Measurements from ENCODE around the gene SLC7A6. TPM values are rescaled to one million over a fixed set of nuclear protein-coding genes. Genes with fewer than 3 reads are reported as not detected.
A peak's percentile ranks its signal among the peaks of the same experiment; 100 is the strongest.

The SLC7A6 gene
- total and polyA plus RNA-seq, 2 of the 13 experiments (the other 11 are each of a cell fraction or from before 2014, with no cell fraction given) = 35.8 to 70.8 TPM

GRCh38 chr16:68244903-68245853 is 19.1 kb upstream of the SLC7A6 start, which contains the start of gene PLA2G15 (continued):
- TF ChIP-seq PCBP2 (optimal IDR thresholded peaks at IDR 0.05; ENCODE audit: low read depth, low read length, poor library complexity, severe bottlenecking) = no peak
- peak; percentile 75 for TF ChIP-seq ETV5 (CRISPR knock-in tag; IDR thresholded peaks at IDR 0.05; ENCODE audit: borderline replicate concordance)
- peak; percentile 64 for TF ChIP-seq MAX (IDR thresholded peaks at IDR 0.05)
- 0 out of 2 replicates have a peak, but pooled peaks have one; percentile 28 for TF ChIP-seq ETS1 (CRISPR knock-in tag; IDR thresholded peaks at IDR 0.05)
- peak; percentile 41; the same call in 1 of the 2 replicates for TF ChIP-seq NR3C1 (CRISPR knock-in tag; IDR thresholded peaks at IDR 0.05)
- peak; percentile 68 for TF ChIP-seq KDM5A (IDR thresholded peaks at IDR 0.05; ENCODE audit: borderline replicate concordance, low read length)
- TF ChIP-seq ZSCAN22 (CRISPR knock-in tag; IDR thresholded peaks at IDR 0.05) = no peak
- no peak for TF ChIP-seq ZFP62 (CRISPR knock-in tag; IDR thresholded peaks at IDR 0.05)
- TF ChIP-seq DNMT3B (CRISPR knock-in tag; conservative IDR thresholded peaks at IDR 0.05) = no peak; the same call in 1 of the 2 replicates
- TF ChIP-seq CAMTA2 (CRISPR knock-in tag; IDR thresholded peaks at IDR 0.05; ENCODE audit: borderline replicate concordance) = 0 out of 2 replicates have a peak, but pooled peaks have one; percentile 35
- no peak for TF ChIP-seq CC2D1A (CRISPR knock-in tag; IDR thresholded peaks at IDR 0.05)
- no peak for TF ChIP-seq TAF15 (IDR thresholded peaks at IDR 0.05; ENCODE audit: low read depth, low read length, poor library complexity, severe bottlenecking)
- TF ChIP-seq MLX (CRISPR knock-in tag; IDR thresholded peaks at IDR 0.05) = peak; percentile 9; the same call in 1 of the 2 replicates
- TF ChIP-seq YEATS4 (CRISPR knock-in tag; IDR thresholded peaks at IDR 0.05; ENCODE audit: borderline replicate concordance) = peak; percentile 88; the same call in 1 of the 2 replicates
- TF ChIP-seq POGZ (CRISPR knock-in tag; IDR thresholded peaks at IDR 0.05) = peak; percentile 90
- TF ChIP-seq STAT6 (CRISPR knock-in tag; IDR thresholded peaks at IDR 0.05; ENCODE audit: borderline replicate concordance) = 0 out of 2 replicates have a peak, but pooled peaks have one; percentile 24
- TF ChIP-seq RFXANK (CRISPR knock-in tag; IDR thresholded peaks at IDR 0.05) = no peak; the same call in 1 of the 2 replicates
- TF ChIP-seq DBP (CRISPR knock-in tag; IDR thresholded peaks at IDR 0.05; ENCODE audit: not compliant biosample characterization) = no peak
